ENCODE results near the gene TSPAN17. TPM values are rescaled to one million over a fixed set of nuclear protein-coding genes. Genes with fewer than 3 reads are reported as not detected.

The TSPAN17 gene
- total and polyA plus RNA-seq, 2 donors from 2014 or later, result 32.1 to 34.3 TPM

- Histone ChIP-seq H3K36me3 (ENCODE audit: control insufficient read depth in 2 of 3, insufficient read depth in 3 of 3, low read length in 3 of 3) (peaks cover 0 to 5% (median 2%) of the 10 kb centered on the region in 3 donors), H3K9ac (ENCODE audit: low read length in 3 of 3) (no peak overlapping the region), H3K9me3 (ENCODE audit: control insufficient read depth in 2 of 3, insufficient read depth in 1 of 3, low read length in 3 of 3) (no peaks in the 10 kb centered on the region), H3K27ac (ENCODE audit: low read depth in 2 of 2, low read length in 2 of 2) (no peak overlapping the region), H3K4me1 (ENCODE audit: control insufficient read depth in 2 of 3, insufficient read depth in 2 of 3, low read depth in 1 of 3, low read length in 3 of 3) (peaks cover 0 to 11% (median 7%) of the 10 kb centered on the region in 3 donors), H3K27me3 (ENCODE audit: control insufficient read depth, insufficient read depth, low read length) (no peaks in the 10 kb centered on the region), H3K4me3 (ENCODE audit: low read length in 3 of 3) (no peak overlapping the region)
- DNase-seq (no peak), FAIRE-seq (no peak)
- no peak for TF ChIP-seq CTCF (IDR thresholded peaks at IDR 0.05; ENCODE audit: borderline replicate concordance, extremely low read depth, insufficient read depth)
- intact Hi-C loops (cut with DNase I), result no loop called here
These were observed 4.2 kb downstream of the TSPAN17 start for GRCh38 chr5:176651472-176651980.

- Histone ChIP-seq H3K9ac (ENCODE audit: low read length in 3 of 3) (no peak overlapping the region), H3K36me3 (ENCODE audit: control insufficient read depth in 2 of 3, insufficient read depth in 3 of 3, low read length in 3 of 3) (peaks cover 0 to 5% (median 2%) of the 10 kb centered on the region in 3 donors), H3K9me3 (ENCODE audit: control insufficient read depth in 2 of 3, insufficient read depth in 1 of 3, low read length in 3 of 3) (no peaks in the 10 kb centered on the region), H3K4me3 (ENCODE audit: low read length in 3 of 3) (no peak overlapping the region), H3K27me3 (ENCODE audit: control insufficient read depth, insufficient read depth, low read length) (no peaks in the 10 kb centered on the region), H3K4me1 (ENCODE audit: control insufficient read depth in 2 of 3, insufficient read depth in 2 of 3, low read depth in 1 of 3, low read length in 3 of 3) (peaks cover 0 to 8% (median 5%) of the 10 kb centered on the region in 3 donors), H3K27ac (ENCODE audit: low read depth in 2 of 2, low read length in 2 of 2) (no peak overlapping the region)
- no peak for TF ChIP-seq CTCF (IDR thresholded peaks at IDR 0.05; ENCODE audit: borderline replicate concordance, extremely low read depth, insufficient read depth)
- FAIRE-seq, result no peak
- intact Hi-C loops (cut with DNase I), result no loop called here
- no peak for DNase-seq
These were observed 4.9 kb downstream of the TSPAN17 start for GRCh38 chr5:176652136-176652535.

- H3K27me3 ChIP-seq (ENCODE audit: control insufficient read depth, insufficient read depth, low read length), result no peaks in the 10 kb centered on the region
- TF ChIP-seq CTCF (IDR thresholded peaks at IDR 0.05; ENCODE audit: borderline replicate concordance, extremely low read depth, insufficient read depth), result no peak
These were observed 6.4 kb downstream of the TSPAN17 start for GRCh38 chr5:176653401-176654385.

More at GRCh38 chr5:176653401-176654385, 6.4 kb downstream of the TSPAN17 start:
- H3K4me1 ChIP-seq (ENCODE audit: control insufficient read depth in 2 of 3, insufficient read depth in 2 of 3, low read depth in 1 of 3, low read length in 3 of 3), result peaks cover 0 to 5% (median 0%) of the 10 kb centered on the region in 3 donors
- FAIRE-seq, result no peak
- no peak overlapping the region for H3K9ac ChIP-seq (ENCODE audit: low read length in 3 of 3)
- no peak overlapping the region for H3K27ac ChIP-seq (ENCODE audit: low read depth in 2 of 2, low read length in 2 of 2)
- no peak for DNase-seq
- H3K4me3 ChIP-seq (ENCODE audit: low read length in 3 of 3), result no peak overlapping the region
- peaks cover 0 to 5% (median 2%) of the 10 kb centered on the region in 3 donors for H3K36me3 ChIP-seq (ENCODE audit: control insufficient read depth in 2 of 3, insufficient read depth in 3 of 3, low read length in 3 of 3)
- intact Hi-C loops (cut with DNase I), result no loop called here
- H3K9me3 ChIP-seq (ENCODE audit: control insufficient read depth in 2 of 3, insufficient read depth in 1 of 3, low read length in 3 of 3), result no peaks in the 10 kb centered on the region
